Left renal pelvis (tissue), 4 donors: Measurements from ENCODE around the gene RPL35. TPM values are rescaled to one million over a fixed set of nuclear protein-coding genes. Genes with fewer than 3 reads are reported as not detected.
"Not testable (repeated sequence)": the region's sequence is repeated elsewhere in the genome, so short reads cannot be mapped to it uniquely, and the experiment has no call there.

Source experiments
- DNase-seq, 4 donors: peaks; one replicate each; pipeline ENCODE4 v3.0.0-alpha.2; 2013; ENCODE audit warnings: low read depth in 4 of 4, low spot score in 3 of 4
- polyA plus RNA-seq, 4 donors: library from polyadenylated mRNA; unstranded; fragments of 120-200 nt; gene quantifications; one replicate each; pipeline ENCODE4 v1.2.1, GENCODE V29; 2013; ENCODE audit not compliant: insufficient read length in 4 of 4

Gene RPL35
- polyA plus RNA-seq, 4 donors, result 758 to 1,072 (median 879) TPM

DNA sequence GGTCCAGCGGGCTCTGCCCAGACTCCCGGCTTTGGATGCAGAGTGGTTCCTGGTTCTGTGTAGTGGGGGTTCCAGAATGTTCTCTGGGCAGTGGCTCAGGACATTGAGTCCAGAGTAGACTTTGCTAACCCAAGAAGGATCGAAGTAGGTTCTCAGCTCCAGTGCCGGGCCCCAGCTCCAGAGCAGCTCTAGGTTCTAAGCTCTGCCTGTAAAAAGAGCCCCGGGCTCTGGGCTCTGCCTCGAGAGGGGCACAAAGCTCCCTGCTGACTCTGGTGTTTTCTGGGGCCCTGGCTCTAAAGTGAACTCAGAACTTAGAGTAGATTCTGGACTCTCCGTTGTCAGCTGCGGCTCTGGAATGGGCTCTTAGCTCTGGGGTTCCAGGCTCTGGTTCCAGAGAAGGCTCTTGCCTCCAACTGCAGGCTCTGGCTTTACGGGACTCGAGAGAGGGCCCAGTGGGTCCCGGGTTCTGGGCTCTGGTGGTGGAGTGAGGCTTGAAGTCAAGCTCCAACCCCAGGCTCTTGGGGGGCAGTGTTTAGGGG lies 8.1 kb downstream of the RPL35 start:
- no peak for DNase-seq

DNA sequence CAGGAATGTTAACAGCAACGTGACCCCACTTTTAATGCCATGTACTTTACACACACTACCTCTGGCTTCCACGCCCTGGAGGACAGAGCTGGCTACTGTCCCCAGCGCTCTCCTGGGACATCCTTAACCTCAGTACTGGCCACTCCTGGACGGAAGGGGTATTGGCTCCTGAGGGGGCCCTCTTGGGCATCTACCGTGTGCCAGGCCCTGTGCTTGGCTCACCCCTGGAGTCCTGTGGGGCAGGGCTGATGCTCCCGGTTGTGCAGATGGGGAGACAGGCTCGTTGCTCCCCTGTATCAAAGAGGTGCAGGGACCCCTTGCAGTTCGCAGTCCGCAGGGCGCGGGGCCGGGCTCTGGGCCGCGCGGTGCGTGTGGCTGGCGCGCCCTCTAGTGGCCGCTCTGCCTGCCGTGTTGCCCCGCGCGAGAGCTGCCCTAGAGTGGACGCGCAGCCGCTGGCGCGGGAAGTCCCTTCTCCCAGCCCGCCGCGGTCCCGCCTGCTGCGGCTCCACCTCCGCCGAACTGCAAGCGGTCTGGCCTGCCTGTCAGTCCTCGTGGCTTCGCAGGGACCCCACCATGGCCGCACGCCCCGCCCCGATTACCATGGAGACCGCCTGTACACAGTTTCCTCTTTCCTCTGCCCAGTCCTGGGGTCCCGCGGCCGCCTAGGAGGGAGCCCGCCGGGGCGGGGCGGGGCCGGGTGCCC lies 8.8 kb downstream of the RPL35 start, which contains the start of gene WDR38:
Gene WDR38 (plus strand): TSS at position 632 of the 703 bp plus-strand sequence. CDS start 72 bp downstream, outside the sequence.
- DNase-seq, result peak in 1 of 4 donors; percentile 29

DNA sequence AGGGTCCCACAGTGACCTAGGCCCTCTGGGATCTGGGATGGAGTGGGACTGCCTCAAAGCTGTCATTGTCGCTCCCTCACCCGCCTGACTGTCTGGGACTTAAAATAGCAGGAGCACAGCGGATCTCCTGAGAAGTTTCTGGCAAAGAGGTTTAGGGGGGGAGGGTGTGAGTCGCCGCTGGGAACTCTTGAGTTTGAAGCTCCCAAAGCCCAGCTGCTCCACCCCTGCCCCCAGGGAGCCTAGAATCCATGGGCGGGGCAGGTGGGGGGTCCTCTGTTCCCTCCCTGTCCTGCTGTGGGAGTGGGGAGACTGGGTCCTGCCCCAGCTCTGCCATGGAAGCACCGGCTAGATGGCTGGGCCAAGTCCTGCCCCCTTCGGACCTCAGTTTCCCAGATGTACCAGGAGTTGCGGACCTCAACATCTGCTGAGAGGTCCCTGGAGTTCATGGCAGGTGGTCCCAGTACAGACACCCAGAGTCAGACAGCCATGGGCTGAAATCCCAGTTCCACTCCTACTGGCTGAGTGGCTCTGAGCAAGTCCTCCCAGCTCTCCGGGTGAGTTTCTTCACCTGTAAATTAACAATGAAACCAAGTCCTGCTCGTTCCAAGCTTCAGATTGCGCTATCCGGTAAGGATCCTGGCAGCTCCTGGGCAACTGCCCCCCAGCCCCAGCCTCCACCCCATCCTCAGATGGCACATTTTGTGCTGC lies 9.5 kb downstream of the RPL35 start:
- DNase-seq, result no peak

DNA sequence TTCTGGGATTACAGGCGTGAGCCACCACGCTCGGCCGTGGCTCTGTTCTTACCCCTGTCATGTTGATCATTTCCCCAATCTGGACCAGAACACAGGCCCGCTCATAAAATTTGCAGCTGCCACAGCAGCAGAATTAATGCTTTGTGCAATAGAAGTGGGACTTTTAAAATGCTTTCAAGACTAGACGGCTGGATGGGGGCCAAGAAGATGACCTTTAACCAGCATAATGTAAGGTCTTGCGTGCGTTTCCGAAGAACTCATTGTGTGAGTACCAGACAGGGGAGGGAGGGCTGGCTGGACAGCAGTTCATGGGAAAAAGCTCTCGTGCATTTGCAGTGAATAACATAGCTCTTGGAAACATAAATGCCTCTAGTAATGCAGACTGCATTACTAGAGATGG lies 12.0 kb downstream of the RPL35 start:
- DNase-seq, result no peak

DNA sequence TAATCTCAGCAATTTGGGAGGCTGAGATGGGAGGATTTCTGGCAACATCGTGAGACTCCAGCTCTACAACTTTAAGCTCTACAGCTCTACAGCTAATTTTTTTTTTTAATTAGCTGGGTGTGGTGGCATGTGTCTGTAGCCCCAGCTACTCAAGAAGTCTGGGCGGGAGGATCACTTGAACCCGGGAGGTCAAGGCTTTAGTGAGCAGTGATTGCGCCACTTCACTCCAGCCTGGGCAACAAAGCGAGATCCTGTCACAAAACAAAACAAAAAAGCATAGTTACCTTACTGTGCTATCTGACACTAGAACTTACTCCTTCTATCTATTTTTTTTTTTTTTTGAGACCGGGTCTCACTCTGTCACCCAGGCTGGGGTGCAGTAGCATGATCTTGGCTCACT lies 14.8 kb downstream of the RPL35 start:
- DNase-seq, result no peak

DNA sequence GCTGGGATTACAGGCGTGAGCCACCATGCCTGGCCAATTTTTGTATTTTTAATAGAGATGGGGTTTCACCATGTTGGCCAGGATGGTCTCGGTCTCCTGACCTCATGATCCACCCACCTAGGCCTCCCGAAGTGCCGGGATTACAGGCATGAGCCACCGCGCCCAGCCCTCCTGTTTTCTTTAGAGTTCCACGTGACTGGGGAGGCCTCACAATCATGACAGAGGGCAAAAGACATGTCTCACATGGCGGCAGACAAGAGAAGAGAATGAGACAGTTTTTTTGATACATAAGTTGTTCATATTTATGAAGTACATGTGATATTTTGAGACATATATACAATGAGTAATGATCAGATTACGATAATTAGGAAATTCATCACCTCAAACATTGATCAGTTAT lies 15.3 kb downstream of the RPL35 start:
- DNase-seq, result not testable (repeated sequence)

DNA sequence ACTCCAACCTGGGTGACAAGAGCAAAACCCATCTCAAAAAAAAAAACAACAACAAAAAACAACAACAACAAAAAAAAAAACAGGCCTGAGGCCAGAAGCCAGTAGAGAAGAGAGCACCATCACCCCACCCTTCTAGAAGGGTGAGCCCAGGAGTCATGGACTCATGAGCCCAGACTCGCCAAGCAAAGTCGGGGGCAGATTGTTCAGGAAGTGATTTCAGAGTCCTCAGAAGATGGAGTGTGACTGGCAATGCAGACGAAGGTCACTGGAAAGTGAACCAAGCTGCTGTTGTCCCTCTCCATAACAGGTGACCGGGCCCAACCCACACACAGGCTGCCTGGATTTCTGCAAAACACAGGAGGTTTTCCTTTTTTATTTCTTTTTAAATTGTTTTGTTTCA lies 17.5 kb downstream of the RPL35 start:
- no peak for DNase-seq

DNA sequence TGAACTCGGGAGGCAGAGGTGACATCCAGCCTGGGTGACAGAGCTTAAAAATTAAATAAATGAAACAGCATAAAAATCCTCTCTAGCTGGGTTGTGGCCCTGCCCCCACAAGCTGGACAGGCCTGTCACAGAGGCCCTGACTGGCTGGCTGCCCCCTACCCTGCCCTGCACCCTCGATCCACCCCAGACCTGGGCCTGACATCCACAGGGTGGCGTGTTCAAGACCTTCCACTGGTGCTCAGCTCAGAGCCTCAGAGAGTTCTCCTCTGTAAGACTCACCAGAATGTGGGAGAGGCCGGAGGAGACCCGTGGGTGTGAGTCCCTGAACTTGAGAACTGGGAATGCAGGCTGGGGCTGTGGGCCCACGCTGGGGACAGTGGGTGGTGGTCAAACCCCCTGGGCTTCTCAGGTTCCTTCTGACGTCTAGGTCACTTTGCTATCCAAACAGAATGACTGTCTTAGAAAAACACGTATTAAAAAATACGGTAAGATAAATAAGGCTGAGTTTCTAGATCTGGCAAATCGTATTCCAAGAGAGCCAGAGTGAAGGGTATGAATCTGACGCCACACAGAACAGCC lies 18.2 kb downstream of the RPL35 start:
- DNase-seq, result no peak

DNA sequence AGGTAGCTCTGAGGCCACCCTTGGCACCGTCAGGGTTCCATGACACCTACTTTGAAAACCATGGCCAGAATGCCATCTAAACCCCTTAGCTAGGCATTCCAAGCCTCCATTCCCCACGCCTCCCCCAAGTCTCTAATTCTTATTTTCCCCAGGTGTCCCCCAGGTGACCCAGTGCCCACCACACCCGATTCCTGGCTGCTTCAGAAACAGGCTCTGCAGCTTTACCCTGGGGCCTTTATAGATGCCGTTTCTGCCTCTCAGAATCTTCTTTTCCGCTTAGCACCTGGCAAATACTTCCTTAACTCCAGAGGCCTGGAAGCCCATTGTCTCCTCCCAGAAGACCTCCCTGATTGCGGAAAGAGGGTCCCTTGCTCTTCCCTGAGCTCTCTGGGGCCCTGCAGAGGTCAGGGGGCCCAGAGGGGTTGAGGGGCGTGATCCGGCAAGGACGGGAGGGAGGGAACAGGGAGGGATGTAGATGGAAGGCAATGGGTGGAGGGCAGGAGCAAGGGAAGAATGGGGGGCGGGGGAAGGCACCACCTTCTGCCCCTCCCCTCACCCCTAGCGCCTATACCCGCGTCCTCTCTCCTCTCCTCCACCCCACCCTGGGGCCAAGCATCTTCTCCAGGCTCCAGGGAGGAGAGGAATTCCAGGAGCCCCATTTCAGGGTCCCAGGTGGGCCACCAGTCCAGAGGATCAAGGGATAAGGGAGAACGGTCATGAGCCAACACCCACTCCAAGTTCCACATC lies 20.5 kb downstream of the RPL35 start:
- no peak for DNase-seq

DNA sequence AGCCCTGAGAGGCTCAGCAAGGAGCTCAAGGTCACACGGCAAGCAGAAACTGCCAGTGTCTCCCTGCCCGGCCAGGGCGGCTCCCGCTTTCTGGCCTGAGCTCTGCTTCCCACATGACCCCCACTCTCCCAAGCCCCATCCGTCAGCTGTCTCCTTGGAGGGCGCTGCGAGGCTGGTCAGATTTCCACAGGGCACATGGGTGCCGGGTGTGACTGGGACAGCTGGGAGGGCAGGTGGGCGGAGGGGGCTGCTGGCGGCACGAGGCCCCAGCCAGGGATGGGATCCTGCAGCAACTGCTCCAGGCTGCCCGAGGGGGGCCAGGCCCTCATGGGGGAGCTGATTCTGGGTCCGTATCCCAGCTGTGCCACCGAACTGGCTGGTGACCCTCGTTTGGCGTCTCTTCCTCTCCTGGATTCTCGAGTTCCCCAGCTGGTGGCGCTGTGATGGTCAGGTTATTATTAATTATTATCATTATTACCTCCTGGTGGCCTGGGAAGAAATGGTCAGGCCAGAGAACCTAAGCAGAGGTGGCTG lies 21.4 kb downstream of the RPL35 start:
- no peak for DNase-seq

DNA sequence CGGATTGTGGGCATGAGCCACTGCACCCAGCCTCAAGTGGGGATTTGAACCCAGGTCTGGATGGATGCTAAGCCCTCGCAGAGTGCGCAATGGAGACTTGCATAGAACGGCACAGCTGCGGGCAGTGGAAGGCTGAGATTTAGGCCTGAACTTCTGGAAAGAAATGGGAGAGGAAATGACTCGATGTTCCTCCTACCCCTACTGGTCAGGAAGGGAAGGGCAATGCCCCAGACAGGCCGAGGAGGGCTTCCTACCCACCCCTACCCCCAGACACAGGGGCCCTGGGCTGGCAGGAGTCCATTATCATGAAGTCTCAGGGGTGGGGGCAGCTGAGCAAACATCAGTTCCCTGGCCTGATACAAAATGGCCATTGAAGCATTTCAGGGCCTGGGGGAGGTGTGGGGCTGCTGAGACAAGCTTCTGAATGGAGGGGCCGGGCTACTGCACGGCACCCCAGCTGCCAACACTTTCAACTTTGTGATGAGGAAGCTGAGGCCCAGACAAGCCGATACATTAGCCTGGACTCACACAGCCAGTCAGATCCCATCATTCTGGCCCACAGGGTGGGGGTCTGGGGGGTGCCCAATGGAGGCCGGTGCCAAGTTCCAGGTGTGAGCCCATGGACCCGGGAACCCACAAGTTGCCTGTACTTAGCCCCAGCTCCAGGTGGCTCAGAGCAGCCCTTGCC lies 22.0 kb downstream of the RPL35 start:
- no peak for DNase-seq

DNA sequence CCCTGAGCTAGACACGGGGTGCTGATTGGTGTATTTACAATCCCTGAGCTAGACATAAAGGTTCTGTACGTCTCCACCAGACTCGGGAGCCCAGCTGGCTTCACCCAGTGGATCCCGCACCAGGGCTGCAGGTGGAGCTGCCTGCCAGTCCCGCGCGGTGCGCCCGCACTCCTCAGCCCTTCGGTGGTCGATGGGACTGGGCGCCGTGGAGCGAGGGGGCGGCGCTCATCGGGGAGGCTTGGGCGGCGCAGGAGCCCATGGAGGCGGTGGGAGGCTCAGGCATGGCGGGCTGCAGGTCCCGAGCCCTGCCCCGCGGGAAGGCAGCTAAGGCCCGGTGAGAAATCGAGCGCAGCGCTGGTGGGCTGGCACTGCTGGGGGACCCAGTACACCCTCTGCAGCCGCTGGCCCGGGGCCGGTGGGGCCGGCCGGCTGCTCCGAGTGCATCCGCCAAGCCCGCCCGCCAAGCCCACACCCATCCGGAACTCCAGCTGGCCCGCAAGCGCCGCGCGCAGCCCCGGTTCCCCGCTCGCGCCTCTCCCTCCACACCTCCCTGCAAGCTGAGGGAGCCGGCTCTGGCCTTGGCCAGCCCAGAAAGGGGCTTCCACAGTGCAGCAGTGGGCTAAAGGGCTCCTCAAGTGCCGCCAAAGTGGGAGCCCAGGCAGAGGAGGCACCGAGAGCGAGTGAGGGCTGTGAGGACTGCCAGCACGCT lies 23.0 kb downstream of the RPL35 start:
- DNase-seq, result not testable (repeated sequence)

DNA sequence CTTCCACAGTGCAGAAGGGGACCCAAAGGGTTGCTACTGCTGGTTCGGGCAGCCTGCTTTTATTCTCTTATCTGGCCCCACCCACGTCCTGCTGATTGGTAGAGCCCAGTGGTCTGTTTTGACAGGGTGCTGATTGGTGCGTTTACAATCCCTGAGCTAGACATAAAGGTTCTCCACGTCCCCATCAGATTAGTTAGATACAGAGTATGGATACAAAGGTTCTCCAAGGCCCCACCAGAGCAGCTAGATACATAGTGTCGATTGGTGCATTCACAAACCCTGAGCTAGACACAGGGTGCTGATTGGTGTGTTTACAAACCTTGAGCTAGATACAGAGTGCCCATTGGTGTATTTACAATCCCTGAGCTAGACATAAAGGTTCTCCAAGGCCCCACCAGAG lies 23.6 kb downstream of the RPL35 start:
- not testable (repeated sequence) for DNase-seq

DNA sequence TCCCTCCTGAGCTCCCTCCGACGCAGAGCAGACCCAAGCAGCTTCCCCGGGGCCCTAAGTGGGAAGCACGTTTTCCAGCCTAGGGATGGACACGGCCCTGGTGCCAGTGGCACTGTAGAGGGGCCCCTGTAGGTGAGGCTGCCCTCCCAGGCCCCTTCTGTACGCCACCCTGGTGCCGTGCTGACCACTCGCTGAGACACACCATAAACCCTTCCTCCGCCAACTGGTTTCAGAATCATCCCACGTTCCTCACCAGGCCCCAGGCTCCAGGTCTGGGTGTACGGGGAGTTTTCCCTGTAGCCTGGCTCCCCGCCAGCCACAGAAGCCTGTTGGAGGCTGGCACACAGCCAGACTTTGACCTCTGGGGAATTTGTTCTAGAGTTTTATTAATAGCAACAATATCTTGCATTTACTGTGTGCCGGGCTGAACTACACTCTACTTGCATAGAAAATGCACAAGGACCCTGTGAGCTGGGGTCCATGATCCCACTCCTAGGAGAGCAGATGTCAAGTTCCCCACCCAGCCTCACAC lies 26.7 kb downstream of the RPL35 start:
- DNase-seq, result peak in 1 of 4 donors; percentile 55

DNA sequence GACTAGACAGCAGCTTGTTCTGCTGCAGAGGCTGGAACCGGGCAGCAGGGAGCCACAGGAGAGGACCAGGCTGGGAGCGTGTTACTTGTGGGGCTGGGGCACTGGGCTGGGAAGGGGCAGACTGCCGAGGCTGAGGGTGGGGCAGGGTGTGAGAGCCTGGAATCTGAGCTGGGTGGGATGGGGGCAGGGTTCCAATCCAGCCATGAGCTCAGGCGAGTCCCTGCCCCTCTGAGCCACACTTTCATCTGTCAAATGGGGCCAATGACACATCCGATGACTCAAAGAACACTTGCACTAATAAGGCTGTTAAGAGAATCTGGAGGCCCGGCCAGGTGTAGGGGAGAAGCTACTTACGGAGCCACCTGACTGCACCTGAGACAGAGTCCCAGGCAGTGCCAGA lies 27.2 kb downstream of the RPL35 start:
- no peak for DNase-seq

DNA sequence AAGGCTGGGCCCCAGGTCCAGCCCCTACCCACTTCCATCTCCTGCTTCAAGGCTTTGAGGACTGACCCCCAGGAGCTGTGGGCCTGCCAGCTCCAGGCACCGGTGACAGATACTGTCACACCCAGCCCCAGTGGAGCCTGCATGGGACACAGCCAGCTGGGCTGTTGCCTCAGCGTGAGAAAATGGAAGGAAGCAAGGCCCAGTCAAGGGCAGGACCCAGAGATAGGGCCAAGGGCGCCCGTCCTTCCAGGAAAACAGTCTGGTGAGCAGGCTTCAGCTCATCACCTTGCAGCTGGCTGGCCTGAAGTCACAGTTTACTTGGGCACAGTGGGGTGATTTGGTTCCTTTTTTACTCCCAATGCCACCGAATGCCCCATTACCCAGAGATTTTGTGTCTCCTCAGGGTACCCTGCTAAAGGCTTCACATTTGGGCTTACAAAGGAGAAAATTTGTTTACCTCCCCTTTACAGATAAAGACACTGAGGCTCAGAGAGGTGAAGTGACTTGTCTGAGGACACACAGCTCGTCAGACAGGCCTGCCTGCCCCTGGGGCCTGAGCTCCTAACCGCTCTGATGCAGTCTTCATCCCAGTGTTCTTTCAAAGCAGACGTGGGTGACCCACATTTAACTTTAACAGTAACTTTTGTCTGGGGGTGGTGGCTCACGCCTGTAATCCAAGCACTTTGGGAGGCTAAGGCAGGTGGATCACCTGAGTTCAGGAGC lies 30.0 kb downstream of the RPL35 start:
- no peak for DNase-seq

DNA sequence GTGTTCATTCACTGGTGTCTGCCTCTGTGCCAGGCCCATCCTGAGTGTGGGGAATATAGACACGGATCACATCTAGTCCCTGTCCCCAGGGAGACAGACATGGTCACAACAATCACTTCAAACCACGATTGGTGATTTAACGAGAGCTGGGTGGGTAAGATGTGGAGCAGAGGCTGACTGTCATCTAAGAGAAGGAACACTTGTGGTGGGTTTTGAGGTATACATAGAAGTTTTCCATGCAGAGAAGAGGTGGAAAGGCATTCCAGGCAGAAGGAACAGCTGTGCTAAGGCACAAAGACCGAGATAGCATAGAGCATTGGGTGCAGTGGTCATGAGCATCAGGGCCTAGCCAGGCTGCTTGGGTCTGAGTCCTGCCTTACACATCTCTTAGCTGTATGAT lies 31.2 kb downstream of the RPL35 start:
- no peak for DNase-seq

DNA sequence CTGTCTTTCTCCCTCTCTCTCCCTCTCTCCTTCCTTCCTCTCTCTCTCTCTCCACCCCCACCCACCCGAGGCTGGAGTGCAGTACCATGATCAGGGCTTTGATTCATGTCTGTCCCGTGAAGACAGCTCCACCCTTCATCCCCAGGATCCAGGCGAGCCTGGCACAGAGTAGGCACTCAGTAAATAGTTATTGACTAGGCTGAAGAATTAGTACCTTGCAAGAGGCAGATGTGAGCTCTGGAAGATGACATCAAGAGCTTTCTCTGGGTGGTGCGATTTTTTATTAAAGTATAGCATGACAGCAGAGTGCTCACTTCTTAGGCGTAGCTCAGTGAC lies 32.5 kb downstream of the RPL35 start:
- no peak for DNase-seq
